ENCODE results near the gene MRPL49.

MRPL49 gene

DNA sequence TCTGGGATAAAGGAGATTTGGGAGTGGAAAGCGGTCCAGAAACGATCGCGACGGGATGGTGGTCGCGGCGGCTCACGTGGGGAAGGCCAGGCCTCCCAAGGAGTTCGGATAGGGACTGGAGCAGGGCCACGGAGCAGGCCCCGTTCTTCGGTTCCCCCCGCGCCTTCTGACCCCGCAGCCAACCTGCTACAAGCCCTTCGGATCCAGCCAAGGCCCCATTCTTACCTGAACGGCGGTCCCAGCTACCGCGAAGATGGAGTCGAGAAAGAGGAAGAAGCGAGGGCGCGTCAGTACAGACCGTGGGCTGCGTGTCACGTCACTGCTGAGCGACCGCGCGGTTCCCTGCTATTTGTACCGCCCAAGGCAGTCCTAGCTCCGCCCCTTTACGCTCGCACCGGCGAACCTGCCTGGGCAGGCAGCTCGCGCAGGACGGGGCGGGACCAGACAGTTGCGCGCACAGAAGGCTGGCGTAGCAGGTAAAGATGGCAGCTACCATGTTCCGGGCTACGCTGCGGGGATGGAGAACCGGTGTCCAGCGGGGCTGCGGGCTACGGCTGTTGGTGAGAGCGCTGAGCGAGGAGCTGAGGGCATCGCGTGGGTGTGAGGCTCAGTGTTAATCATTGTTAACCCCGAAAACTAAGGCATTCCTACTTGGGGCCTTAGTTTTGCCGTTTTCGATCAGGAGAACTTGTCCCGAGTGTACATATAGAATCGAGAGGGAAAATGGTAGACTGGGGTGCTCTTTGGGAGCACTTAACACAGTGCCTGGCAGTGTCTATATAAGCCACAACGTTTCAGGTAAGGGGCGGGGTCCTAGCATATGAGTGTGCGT is at the start of gene MRPL49, which contains the start of gene FAU:
Gene MRPL49, plus strand, starts transcription at position 457 of the 832 bp plus-strand sequence. Its CDS starts 26 bp downstream, at position 483.
Gene FAU, minus strand, starts transcription at position 270 of the 832 bp plus-strand sequence. CDS start 321 bp downstream, outside the sequence.
- DNase-seq (ENCODE audit: low spot score) = peak; percentile 96

DNA sequence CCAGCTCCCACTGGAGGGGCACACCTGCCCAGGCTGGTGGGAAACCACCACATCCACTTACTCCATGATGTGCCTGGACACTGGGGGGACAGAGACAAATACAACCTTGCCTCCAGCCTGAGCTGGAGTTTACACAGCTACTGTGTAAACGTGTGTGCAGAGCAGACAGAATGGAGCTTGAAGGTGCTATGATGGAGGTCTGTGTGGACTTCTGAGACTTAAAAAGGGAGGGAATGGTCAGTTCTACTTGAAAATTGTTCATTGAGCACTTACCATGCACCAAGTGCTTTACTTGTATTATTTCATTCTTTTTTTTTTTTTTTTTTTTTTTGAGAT is 49.5 kb upstream of the MRPL49 start:
- no peak for DNase-seq (ENCODE audit: low spot score)

DNA sequence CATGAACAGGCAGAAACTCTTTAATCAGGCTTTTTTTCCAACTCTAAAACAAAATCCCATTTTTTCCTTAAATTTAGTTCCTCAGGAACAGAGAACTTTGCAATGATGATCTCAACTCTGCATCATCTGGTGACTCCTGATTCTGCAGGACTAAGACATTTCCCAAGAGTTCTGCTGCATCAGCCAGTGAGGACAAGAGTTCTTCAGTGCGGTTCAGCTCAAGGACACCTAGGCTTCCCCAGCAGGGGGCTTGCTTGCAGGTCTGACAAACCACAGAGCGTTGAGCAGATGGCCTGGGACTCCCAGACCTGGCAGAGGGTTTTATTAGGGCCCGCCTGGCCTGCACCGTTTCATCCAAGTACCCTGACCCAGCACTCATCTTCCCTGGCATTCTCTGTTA is 44.7 kb upstream of the MRPL49 start:
- DNase-seq (ENCODE audit: low spot score) = peak; percentile 56

DNA sequence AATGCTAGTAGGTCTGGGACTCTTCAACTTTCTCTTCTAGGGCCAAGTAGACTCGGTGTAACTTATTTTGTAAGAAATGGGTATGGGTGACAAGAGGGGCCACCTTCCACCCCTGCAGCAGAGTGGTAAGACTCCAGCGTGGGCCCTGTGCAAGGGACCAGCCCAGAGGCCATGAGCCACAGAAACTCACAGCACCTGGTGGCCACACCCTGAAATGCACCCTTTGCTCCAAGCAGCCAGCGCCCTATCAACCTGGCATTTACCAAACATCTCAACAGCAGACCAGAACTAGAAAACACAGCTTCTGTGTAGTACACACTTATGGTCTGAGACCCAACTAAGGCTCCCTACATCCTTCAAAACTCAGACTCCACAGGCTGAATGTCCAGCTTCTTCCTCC is 44.0 kb upstream of the MRPL49 start:
- peak; percentile 82 for DNase-seq (ENCODE audit: low spot score)

DNA sequence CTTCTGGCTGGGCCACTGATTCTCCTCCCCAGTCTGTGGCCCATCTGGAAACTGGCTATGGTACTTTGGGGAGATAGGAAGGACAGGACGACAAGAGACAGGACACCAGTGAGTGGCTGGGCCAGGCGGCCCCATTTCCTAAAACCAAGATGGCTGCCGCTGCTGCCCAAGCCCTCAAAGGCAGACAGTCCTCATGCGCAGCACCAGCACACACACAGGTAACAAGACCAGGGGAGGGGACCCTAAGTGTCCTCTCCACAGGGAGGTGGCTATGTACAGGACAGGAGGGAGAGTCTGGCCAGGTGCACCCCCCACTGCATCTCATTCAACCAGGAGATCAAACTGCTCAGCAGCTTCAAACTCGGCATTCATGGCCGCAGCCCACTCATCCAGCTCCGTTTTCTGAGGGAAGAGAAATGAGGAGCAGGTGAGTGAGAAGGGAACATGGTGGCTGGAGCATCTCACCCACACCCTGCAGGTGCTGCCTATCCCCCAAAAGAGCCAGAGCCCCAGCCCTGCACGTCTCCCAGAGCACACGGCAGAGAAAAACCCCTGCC is 43.3 kb upstream of the MRPL49 start:
- no peak for DNase-seq (ENCODE audit: low spot score)

DNA sequence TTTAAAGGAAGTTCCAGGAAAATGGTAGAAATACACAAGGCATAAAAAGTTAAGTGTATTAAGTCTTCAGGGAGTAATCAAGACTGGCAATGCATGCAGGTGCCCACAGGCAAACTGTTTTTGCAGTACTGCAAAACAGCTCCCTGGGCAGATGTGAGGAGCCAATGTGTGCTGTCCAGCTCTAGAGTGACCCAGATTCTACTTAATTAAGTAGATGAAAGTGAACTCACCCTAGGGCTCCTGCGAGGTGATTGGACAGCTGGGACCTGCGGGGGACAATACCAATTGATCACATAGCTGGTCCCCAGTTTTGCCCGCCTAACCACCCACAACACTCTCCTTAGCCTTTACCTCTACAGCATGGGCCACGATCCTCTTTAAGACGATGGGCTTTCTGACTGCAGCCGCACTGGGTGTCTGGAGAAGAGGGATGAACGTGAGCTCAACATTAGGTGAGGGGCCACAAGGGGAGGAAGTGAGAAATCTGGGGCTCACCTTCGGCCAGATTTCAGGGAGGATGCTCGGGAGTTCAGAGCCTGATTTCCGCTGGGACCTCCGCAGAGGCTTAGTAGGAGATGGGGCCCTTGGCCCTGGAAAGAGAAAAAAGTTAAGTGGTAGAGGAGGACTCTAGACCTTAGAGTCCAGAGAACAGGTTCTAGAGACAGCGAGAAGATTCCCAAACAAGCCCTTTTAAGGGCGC is 38.8 kb upstream of the MRPL49 start:
- DNase-seq (ENCODE audit: low spot score) = no peak

DNA sequence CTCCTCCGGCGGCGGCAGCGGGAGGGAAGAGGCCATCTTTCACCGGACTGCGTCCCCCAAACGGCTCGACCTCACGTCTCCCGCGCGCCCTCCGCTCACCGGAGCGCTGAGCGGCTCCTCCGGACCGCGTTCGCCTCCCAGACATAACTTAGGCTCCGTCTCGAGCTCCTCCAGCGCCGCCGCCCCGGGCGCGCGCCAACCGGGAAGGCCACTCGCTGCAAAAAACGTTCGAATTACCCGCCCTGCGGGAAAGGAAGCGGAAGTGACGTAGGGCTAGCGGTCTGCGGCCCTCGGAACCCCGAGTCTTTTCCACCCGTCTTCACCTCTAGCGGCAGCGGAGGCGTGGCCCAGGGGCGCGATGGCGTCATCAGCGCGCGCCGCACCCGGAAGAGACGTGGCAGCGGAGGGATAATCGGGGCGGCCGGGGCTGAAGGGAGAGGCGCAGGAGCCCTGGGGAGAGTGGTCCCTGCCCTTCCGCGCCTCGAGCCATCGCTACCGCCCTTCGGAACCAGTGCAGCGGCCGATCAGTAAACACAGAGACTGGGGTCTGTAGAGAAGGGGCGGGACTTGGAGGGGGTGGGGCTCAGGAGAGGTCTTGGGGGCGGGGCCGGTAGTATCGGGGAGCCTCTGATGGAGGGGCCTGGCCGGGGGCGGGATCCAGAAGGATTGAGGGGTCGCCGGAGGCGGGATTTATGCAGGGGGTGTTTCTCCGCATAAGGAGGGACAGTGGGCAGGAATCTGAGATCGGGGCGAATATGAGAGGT is 38.1 kb upstream of the MRPL49 start, which contains the start of the genes CDCA5 and ZFPL1:
Gene CDCA5, minus strand, starts transcription at position 207 of the 764 bp plus-strand sequence. Its CDS starts 62 bp downstream, at position 145.
Gene ZFPL1, plus strand, starts transcription at position 389 of the 764 bp plus-strand sequence. CDS start 477 bp downstream, outside the sequence.
- DNase-seq (ENCODE audit: low spot score) = peak; percentile 99

DNA sequence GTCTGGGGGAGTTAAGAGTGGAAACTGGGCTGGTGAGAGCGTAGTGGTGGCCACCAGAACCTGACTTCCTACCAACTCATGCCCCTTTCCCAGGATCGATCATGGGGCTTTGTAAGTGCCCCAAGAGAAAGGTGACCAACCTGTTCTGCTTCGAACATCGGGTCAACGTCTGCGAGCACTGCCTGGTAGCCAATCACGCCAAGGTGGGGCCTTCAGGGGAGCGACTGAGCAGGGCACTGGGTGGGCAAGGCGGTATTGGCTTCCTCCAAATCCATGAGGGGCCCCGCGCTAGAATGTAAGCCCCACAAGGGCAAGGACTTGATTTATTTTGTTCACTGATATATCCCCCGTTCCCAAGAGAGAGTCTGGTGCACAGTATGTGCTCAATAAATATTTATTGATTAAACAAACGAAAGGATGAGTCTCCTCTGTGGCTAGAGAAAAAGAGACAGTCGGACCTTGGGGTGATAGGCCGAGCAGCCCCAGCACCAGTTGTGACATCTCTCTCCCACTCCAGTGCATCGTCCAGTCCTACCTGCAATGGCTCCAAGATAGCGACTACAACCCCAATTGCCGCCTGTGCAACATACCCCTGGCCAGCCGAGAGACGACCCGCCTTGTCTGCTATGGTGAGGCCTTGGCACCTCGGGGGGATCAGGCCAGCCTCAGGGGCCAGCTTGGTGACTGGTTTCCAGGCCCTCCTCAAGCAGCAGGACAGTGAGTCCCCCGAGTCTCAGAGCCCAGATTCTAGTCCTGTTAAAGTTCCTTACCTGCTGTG is 37.3 kb upstream of the MRPL49 start:
- no peak for DNase-seq (ENCODE audit: low spot score)

DNA sequence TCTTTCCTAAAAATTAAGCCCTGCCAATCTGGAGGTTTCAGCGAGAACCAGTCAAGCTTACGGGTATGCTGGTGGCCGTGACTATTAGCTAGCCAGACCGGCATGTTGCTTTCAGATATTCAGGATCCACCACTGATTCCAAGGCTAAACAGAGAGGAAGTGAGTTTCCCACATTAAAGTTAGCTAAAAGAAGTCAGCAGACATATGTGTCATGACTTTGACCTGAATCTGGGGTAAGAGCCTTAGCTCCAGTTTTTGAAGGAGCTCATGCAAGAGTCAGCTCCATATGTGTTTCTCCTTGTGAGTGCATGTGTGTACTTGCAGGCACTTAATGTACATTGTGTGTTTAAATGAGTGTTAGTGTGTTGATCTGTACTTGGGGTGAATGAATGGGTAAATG is 36.7 kb upstream of the MRPL49 start:
- no peak for DNase-seq (ENCODE audit: low spot score)

DNA sequence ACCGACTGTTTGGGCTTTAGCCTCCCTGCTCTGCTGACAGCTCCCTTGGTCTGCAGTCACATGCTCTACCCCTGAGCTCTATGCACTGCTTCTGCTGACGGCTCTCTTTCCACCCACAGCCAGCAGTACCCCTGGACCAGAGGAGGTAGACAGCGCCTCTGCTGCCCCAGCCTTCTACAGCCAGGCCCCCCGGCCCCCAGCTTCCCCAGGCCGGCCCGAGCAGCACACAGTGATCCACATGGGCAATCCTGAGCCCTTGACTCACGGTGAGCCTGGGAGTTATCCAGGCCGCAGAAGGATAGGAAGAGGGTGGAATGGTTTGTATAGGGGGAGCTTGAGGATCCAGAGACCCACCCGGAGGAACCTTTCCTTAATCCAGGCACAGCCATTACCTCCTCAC is 35.3 kb upstream of the MRPL49 start:
- DNase-seq (ENCODE audit: low spot score) = no peak

DNA sequence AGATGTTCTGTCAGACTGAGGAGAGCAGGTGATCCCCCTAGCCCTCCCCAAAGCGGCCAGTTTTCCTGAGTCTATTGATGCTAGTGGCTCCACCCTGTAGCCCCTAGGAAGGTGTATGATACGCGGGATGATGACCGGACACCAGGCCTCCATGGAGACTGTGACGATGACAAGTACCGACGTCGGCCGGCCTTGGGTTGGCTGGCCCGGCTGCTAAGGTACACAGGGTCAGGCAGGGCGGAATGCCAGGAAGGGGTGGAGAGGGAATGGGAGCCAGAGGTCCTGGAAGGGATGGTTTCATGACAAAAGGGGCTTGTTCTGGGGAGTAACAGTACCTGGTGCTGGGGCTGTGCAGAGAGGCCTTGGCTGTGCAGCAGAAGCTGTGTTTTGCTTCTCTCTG is 34.9 kb upstream of the MRPL49 start:
- DNase-seq (ENCODE audit: low spot score) = no peak

DNA sequence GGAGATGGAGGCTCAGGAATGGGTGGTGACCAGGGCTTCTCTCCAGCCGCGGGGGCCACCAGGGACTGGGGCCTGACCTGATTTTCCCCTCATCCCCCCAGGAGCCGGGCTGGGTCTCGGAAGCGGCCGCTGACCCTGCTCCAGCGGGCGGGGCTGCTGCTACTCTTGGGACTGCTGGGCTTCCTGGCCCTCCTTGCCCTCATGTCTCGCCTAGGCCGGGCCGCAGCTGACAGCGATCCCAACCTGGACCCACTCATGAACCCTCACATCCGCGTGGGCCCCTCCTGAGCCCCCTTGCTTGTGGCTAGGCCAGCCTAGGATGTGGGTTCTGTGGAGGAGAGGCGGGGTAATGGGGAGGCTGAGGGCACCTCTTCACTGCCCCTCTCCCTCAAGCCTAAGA is 34.3 kb upstream of the MRPL49 start:
- DNase-seq (ENCODE audit: low spot score) = no peak

DNA sequence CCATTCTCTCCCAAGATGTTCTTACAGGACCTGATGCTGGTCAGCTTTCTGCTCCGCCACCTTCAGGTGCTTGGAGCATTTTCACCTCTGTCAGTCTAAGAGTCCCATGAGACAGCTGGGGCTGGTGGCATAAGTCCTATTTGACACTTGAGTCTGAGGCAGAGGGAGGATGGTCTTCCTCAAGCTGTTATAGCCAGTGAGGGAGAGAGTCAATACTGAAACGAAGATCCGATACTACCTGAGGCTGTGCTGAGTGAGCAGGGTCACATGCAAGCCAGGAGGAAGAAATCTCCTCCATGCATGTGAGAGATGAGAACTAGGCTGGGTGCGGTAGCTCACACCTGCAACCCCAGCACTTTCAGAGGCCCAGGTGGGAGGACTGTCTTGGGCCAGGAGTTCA is 32.5 kb upstream of the MRPL49 start:
- no peak for DNase-seq (ENCODE audit: low spot score)

DNA sequence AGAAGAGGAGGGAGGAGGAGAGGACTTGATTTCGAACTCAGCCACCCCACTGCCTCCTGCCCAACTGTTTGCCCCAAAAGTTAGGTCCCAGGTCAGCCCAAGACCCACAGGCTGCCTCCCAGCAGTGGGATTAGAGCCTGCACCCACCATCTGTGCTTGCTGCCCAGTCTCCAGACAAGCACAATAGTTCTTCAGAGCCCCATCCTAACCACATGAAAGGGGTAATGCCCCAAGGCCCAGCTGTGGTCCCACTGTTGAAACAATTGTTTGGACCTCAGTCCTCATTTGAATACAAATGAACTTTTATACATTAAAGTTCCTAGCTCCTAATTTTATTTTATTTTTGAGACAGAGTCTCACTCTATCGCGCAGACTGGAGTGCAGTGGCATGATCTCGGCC is 31.5 kb upstream of the MRPL49 start:
- no peak for DNase-seq (ENCODE audit: low spot score)

DNA sequence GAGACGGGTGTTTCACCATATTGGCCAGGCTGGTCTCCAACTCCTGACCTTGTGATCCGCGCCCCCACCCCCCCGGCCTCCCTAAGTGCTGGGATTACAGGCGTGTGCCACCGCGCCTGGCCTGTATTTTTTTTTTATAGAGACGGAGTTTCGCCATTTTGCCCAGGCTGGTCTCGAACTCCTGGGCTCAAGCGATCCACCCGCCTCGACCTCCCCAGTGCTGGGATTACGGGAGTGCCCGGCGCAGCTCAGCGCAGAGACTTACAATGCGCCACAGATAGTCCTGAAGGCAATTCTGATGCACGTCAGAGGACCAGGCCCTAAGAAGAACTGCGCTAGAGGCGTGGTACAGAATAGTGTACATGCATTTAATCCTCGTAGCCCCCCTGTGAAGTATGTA is 26.7 kb upstream of the MRPL49 start:
- no peak for DNase-seq (ENCODE audit: low spot score)

DNA sequence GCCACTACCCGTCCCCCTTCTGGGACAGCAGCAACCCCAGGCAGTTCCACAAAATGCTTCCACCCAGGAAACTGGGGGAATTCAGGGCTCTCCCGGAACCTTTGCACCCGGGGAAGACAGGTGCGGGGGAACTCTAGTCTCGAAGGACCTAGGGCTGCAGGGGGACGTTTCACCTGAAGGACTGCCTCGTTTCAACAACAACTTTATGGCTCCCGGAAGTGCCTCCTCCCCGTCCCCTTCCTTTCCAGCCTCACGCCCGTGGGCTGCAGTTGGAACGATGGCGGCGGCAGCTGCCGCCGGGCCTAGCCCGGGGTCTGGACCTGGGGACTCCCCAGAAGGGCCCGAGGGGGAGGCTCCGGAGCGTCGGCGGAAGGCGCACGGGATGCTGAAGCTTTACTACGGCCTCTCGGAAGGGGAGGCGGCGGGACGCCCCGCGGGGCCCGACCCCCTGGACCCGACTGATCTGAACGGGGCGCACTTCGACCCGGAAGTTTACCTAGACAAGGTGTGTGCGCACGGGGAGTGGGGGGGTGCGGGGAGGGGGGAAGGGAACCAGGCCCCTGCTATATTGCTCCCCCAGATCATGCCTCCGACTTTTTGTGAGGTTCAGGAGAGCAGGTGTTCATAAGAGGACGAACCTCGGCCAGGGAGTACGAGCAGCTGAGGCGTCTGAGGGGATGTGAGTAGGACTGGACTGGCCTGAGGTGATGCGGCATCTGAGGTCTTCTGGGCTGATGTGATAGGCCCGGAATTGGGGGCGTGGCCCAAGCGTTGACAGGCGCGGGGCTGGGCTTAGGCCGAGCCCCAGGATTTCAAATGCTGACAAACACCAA is 25.9 kb upstream of the MRPL49 start, which contains the start of gene VPS51:
Gene VPS51, plus strand, starts transcription at position 241 of the 833 bp plus-strand sequence. Its CDS starts 37 bp downstream, at position 278.
- DNase-seq (ENCODE audit: low spot score) = peak; percentile 89

DNA sequence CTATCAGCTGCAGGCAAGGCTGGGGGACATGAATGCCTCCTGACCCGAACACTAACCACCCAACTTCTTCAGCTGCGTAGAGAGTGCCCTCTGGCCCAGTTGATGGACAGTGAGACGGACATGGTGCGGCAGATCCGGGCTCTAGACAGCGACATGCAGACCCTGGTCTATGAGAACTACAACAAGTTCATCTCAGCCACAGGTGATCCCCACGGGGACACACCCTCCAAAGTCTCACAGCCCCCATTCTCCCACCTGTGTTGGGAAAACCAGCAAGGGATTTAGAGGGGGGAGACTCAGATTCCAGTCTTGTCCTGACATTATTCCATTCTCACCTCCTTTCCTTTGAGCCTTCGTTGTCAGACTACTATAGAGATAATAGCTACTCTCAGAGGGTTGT is 25.2 kb upstream of the MRPL49 start:
- no peak for DNase-seq (ENCODE audit: low spot score)

DNA sequence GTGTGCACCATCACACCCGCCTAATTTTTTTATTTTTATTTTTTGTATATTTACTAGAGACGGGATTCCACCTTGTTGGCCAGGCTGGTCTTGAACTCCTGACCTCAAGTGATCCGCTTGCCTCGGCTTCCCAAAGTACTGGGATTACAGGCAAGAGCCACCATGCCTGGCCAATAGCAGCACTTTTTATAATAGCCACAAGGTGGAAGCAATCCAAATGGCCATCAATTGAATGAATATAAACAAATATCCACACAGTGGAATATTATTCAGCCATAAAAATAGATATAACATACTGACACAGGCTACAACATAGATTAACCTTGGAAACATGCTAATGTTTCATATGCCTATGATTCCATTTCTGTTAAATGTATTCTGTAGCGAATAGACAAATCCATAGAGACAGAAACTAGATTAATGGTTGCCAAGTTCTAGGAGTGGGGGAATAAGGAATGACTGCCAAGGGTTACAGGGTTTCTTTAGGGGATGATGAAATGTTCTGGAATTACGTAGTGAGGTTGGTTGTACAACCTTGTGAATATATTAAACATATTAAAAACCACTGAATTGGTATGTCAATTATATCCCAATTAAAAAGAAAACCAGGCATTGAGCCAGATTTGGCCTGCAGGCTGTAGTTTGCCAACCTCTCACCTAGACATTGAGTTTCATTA is 21.3 kb upstream of the MRPL49 start:
- no peak for DNase-seq (ENCODE audit: low spot score)
